ENCODE measurements around the gene JADE2.
A peak's percentile ranks its signal among the peaks of the same experiment; 100 is the strongest.
"Not testable (repeated sequence)": the region's sequence is repeated elsewhere in the genome, so short reads cannot be mapped to it uniquely, and the experiment has no call there.

Gene JADE2

GRCh38 chr5:134545070-134545868 is 19.8 kb downstream of the JADE2 start:
- H3K36me3 Mint-ChIP-seq, result peaks cover 32% of the 10 kb centered on the region
- peak overlapping the region; percentile 84 for H3K27ac Mint-ChIP-seq
- CTCF ChIA-PET, result interaction anchor here (0.7 to 2.9 kb wide), 4 partner anchors 17 to 149 kb away, joined by 3 to 14 read pairs (median 5); no protein-coding TSS in a partner anchor

DNA sequence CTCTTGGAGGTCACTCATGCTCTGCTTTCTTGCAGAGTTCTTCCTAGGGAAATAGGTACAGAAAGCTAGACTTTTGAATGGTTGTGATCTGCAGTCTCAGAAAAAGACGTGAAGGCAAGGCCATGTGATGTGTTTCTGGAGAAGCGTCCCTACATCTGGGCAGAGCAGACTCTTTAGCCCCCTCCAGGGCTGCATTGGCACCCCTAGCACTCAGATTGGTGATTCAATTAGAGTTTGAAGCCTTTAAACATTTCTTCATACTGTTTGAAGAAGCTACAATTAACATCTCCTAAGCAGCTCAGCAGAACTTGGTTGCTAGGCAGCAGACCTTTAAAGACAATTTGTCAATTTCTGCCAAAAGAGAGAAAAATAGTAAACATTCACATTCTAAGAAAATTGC is 21.6 kb downstream of the JADE2 start:
- CTCF ChIA-PET, result interaction anchor here (1.0 to 1.3 kb wide), 2 partner anchors 19 to 243 kb away, joined by 3 to 6 read pairs; no protein-coding TSS in a partner anchor
- Mint-ChIP-seq H3K36me3 (peaks cover 32% of the 10 kb centered on the region), H3K4me3 (no peak overlapping the region), H3K4me1 (peaks cover 33% of the 10 kb centered on the region), H3K27me3 (no peaks in the 10 kb centered on the region), H3K9me3 (no peaks in the 10 kb centered on the region), H3K27ac (no peak overlapping the region)
- DNase-seq, result no peak

More at GRCh38 chr5:134545070-134545868, 19.8 kb downstream of the JADE2 start:
- no peaks in the 10 kb centered on the region for H3K27me3 Mint-ChIP-seq
- H3K4me3 Mint-ChIP-seq, result peak overlapping the region; percentile 12
- no peaks in the 10 kb centered on the region for H3K9me3 Mint-ChIP-seq
- peaks cover 30% of the 10 kb centered on the region for H3K4me1 Mint-ChIP-seq
- DNase-seq, result peak; percentile 49

- Mint-ChIP-seq H3K4me1 (peaks cover 33% of the 10 kb centered on the region), H3K36me3 (peaks cover 35% of the 10 kb centered on the region), H3K27me3 (no peaks in the 10 kb centered on the region), H3K9me3 (no peaks in the 10 kb centered on the region), H3K4me3 (no peak overlapping the region), H3K27ac (no peak overlapping the region)
- CTCF ChIA-PET, result interaction anchor here (1.0 to 1.3 kb wide), 2 partner anchors 20 to 244 kb away, joined by 3 to 6 read pairs; no protein-coding TSS in a partner anchor
- no peak for DNase-seq
These were observed 22.1 kb downstream of the JADE2 start for GRCh38 chr5:134547579-134547978.

DNA sequence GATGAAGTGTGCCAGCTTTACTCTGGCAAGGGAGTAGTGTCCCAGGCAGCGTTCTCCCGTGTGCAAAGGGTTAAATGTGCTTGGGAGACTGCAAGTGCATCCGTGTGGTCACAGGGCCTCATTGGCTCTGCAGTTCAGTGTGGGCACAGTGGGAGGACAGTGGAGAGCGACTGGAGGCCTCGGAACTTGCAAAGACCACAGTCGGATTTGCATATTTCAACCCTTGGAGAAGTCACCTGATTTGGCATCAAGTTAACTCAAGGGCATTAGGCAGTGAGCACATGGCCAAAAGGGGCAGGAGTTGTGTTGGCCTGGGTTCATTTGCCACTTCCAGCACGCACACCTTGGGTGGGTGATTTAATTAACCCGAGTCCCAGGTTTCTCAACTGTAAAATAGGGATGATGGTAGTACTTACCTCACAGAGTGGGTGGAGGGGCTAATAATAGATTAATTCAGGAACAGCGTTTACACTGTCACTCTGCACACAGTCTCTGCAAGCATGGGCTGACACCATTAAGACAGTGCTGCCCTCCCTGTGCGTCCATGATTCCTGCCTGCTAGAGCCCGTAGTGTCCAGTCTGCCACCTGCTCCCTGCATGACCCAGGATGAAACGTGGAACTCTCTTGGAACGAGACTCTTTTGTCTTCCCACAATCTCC is 22.7 kb downstream of the JADE2 start:
- Mint-ChIP-seq H3K4me3 (no peak overlapping the region), H3K9me3 (no peaks in the 10 kb centered on the region), H3K27me3 (no peaks in the 10 kb centered on the region), H3K27ac (peak overlapping the region; percentile 34), H3K4me1 (peaks cover 33% of the 10 kb centered on the region), H3K36me3 (peaks cover 37% of the 10 kb centered on the region)
- CTCF ChIA-PET, result no interaction called here
- DNase-seq, result no peak

GRCh38 chr5:134549714-134550113 is 24.2 kb downstream of the JADE2 start:
- CTCF ChIA-PET, result no interaction called here
- DNase-seq, result no peak
- Mint-ChIP-seq H3K9me3 (no peaks in the 10 kb centered on the region), H3K27me3 (no peaks in the 10 kb centered on the region), H3K36me3 (peaks cover 42% of the 10 kb centered on the region), H3K4me3 (no peak overlapping the region), H3K27ac (no peak overlapping the region), H3K4me1 (peaks cover 28% of the 10 kb centered on the region)

- Mint-ChIP-seq H3K27ac (no peak overlapping the region), H3K4me3 (no peak overlapping the region), H3K9me3 (no peaks in the 10 kb centered on the region), H3K36me3 (peaks cover 46% of the 10 kb centered on the region), H3K4me1 (peaks cover 28% of the 10 kb centered on the region), H3K27me3 (no peaks in the 10 kb centered on the region)
- CTCF ChIA-PET, result interaction anchor here (0.6 kb wide), 1 partner anchor 342 kb away, joined by 3 read pairs; no protein-coding TSS in a partner anchor
- DNase-seq, result no peak
These were observed 25.1 kb downstream of the JADE2 start for GRCh38 chr5:134550271-134551214.

DNA sequence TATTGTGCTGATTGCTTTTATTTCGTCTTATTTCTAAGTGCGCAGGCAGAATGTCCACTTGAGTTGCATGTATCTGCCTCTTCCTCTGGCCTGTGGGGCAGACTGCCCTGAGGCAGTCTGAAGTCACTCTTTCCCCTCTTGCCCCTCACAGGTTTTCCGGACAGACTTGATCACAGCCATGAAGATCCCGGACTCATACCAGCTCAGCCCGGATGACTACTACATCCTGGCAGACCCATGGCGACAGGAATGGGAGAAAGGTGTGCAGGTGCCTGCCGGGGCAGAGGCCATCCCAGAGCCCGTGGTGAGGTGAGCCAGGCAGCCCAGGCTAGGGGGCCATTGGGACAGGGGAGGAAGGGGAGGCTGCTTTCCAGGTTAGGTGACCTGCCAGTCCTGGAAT is 26.4 kb downstream of the JADE2 start:
- Mint-ChIP-seq H3K27me3 (no peaks in the 10 kb centered on the region), H3K27ac (no peak overlapping the region), H3K4me1 (peaks cover 34% of the 10 kb centered on the region), H3K4me3 (no peak overlapping the region), H3K9me3 (no peaks in the 10 kb centered on the region), H3K36me3 (peaks cover 54% of the 10 kb centered on the region)
- CTCF ChIA-PET, result no interaction called here
- no peak for DNase-seq

DNA sequence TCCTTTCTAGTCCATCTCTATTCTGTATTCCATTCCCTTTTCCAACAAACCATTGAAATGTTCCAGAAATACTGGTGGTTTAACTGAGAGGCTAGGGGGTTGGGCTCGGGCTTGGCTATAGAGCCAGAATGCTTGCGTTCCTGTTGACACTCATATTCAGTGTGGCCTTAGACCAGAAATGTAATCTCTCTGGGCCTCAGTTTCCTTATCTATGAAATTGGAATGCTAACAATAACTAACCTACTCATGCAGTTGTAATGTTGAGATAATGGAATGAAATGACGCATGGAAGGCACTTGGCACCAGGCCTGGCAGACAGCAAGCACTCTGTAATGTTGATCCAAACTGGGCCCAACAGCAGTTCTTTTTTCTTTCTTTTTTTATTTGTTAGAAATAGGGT is 26.8 kb downstream of the JADE2 start:
- Mint-ChIP-seq H3K27ac (no peak overlapping the region), H3K27me3 (no peaks in the 10 kb centered on the region), H3K4me3 (no peak overlapping the region), H3K36me3 (peaks cover 52% of the 10 kb centered on the region), H3K4me1 (peaks cover 34% of the 10 kb centered on the region), H3K9me3 (no peaks in the 10 kb centered on the region)
- DNase-seq, result no peak
- CTCF ChIA-PET, result no interaction called here

DNA sequence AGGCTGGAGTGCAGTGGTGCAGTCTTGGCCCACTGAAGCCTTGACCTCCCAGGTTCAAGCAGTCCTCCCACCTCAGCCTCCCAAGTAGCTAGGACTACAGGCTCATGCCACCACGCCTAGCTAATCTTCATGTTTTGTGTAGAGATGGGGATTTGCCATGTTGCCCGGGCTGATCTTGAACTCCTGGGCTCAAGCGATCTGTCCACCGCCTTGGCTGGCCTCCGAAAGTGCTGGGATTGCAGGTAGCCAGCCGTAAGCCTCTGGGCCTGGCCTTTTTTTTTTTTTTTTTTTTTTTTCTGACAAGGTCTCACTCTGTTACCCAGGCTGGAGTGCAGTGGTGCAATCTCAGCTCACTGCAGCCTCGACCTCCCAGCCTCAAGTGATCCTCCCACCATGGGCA is 27.2 kb downstream of the JADE2 start:
- H3K9me3 Mint-ChIP-seq, H3K4me3 Mint-ChIP-seq, H3K27ac Mint-ChIP-seq, DNase-seq, CTCF ChIA-PET, H3K27me3 Mint-ChIP-seq: not testable (repeated sequence)
- H3K36me3 Mint-ChIP-seq, result peaks cover 49% of the 10 kb centered on the region
- peaks cover 34% of the 10 kb centered on the region for H3K4me1 Mint-ChIP-seq

- H3K4me3 Mint-ChIP-seq, result no peak overlapping the region
- H3K4me1 Mint-ChIP-seq, result peaks cover 34% of the 10 kb centered on the region
- DNase-seq, result no peak
- no peaks in the 10 kb centered on the region for H3K9me3 Mint-ChIP-seq
- no peak overlapping the region for H3K27ac Mint-ChIP-seq
- no peaks in the 10 kb centered on the region for H3K27me3 Mint-ChIP-seq
- CTCF ChIA-PET, result no interaction called here
- H3K36me3 Mint-ChIP-seq, result peaks cover 44% of the 10 kb centered on the region
These were observed 28.4 kb downstream of the JADE2 start for GRCh38 chr5:134553821-134554267.

GRCh38 chr5:134554319-134555222 is 29.1 kb downstream of the JADE2 start:
- DNase-seq, result no peak
- peaks cover 34% of the 10 kb centered on the region for H3K4me1 Mint-ChIP-seq
- H3K36me3 Mint-ChIP-seq, result peaks cover 41% of the 10 kb centered on the region

GRCh38 chr5:134555223-134555889 is 29.9 kb downstream of the JADE2 start:
- CTCF ChIA-PET, result interaction anchor here (0.8 to 1.5 kb wide), 5 partner anchors 10 to 184 kb away, joined by 3 to 5 read pairs (median 4); partner anchors contain the start of gene UBE2B
- H3K4me1 Mint-ChIP-seq, result peaks cover 34% of the 10 kb centered on the region
- peak overlapping the region; percentile 87 for H3K27ac Mint-ChIP-seq
- no peak overlapping the region for H3K4me3 Mint-ChIP-seq
- H3K9me3 Mint-ChIP-seq, result no peaks in the 10 kb centered on the region
- DNase-seq, result no peak
- no peaks in the 10 kb centered on the region for H3K27me3 Mint-ChIP-seq
- H3K36me3 Mint-ChIP-seq, result peaks cover 45% of the 10 kb centered on the region

More at GRCh38 chr5:134554319-134555222, 29.1 kb downstream of the JADE2 start:
- H3K4me3 Mint-ChIP-seq, result no peak overlapping the region
- no peaks in the 10 kb centered on the region for H3K27me3 Mint-ChIP-seq
- peak overlapping the region; percentile 87 for H3K27ac Mint-ChIP-seq
- no peaks in the 10 kb centered on the region for H3K9me3 Mint-ChIP-seq
- CTCF ChIA-PET, result interaction anchor here (1.0 to 1.5 kb wide), 3 partner anchors 27 to 183 kb away, joined by 3 to 4 read pairs (median 4); partner anchors contain the start of gene UBE2B

Measured in activated naive CD4-positive, alpha-beta T cell treated with anti-CD3 and anti-CD28 coated beads, Interleukin-2, amount 10 ng/mL, durations not matched to agents 7 days and 5 days (primary cell).